Subcutaneous adipose tissue (tissue), 4 donors: ENCODE results near the gene OSBPL10. TPM values are rescaled to one million over a fixed set of nuclear protein-coding genes. Genes with fewer than 3 reads are reported as not detected.

Source experiments
- CTCF ChIP-seq: fragments of 450-650 bp; IDR thresholded peaks from one replicate; pipeline ENCODE4 v1.5.1; 2016; ENCODE audit warnings: low read depth, mild to moderate bottlenecking, control low read depth, antibody characterized with exemption, moderate library complexity
- total RNA-seq, 4 donors: library from RNA; depleted of rRNA; stranded (reverse); fragments of >200 nt; gene quantifications; one replicate each; pipeline ENCODE4 v1.1.0, GENCODE V29; 2016

Gene OSBPL10
- total RNA-seq, 4 donors from 2014 or later = 7.3 to 72.7 (median 26.0) TPM

GRCh38 chr3:31629054-31629453, 352.0 kb downstream of the OSBPL10 start:
- TF ChIP-seq CTCF = no peak

GRCh38 chr3:31625358-31625757, 355.7 kb downstream of the OSBPL10 start:
- TF ChIP-seq CTCF = no peak

- no peak for TF ChIP-seq CTCF
These were observed 356.9 kb downstream of the OSBPL10 start for GRCh38 chr3:31624083-31624709.

- TF ChIP-seq CTCF = no peak
These were observed 358.3 kb downstream of the OSBPL10 start for GRCh38 chr3:31622636-31623288.

- TF ChIP-seq CTCF = no peak
These were observed 359.7 kb downstream of the OSBPL10 start for GRCh38 chr3:31621314-31621713.

GRCh38 chr3:31620656-31621055, 360.4 kb downstream of the OSBPL10 start:
- no peak for TF ChIP-seq CTCF

- no peak for TF ChIP-seq CTCF
These were observed 364.4 kb downstream of the OSBPL10 start for GRCh38 chr3:31616711-31617110.
